GM21390 (cell line): Measurements from ENCODE around the gene ATP5MC2.
"Not testable (repeated sequence)": the region's sequence is repeated elsewhere in the genome, so short reads cannot be mapped to it uniquely, and the experiment has no call there.

Source experiments
- ATAC-seq: cut with Tn5 transposase; IDR thresholded peaks from one replicate; pipeline ENCODE4 v1.9.1; 2021; ENCODE audit not compliant: unreplicated experiment

The ATP5MC2 gene

GRCh38 chr12:53653595-53653994 is 22.3 kb downstream of the ATP5MC2 start:
- no peak for ATAC-seq

DNA sequence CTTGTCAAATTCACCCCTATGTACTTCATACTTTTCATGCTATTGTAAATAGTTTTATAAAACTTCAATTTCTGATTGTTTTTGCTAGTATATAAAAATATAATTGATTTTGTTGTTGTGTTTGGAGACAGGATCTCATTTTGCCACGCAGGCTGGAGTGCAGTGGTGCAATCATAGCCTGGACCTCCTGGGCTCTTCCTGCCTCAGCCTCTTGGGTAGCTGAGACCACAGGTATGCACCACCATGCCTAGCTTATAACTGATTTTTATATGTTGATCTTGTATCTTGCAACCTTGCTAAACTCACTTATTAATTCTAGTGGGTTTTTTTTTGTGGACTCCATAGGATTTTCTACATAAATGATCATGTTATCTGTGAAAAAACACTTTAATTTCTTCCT is 23.5 kb downstream of the ATP5MC2 start:
- ATAC-seq, result no peak

- ATAC-seq, result no peak
These were observed 24.1 kb downstream of the ATP5MC2 start for GRCh38 chr12:53651737-53652136.

- not testable (repeated sequence) for ATAC-seq
These were observed 29.6 kb downstream of the ATP5MC2 start for GRCh38 chr12:53646300-53646699.

GRCh38 chr12:53645165-53645564 is 30.7 kb downstream of the ATP5MC2 start:
- ATAC-seq, result no peak

DNA sequence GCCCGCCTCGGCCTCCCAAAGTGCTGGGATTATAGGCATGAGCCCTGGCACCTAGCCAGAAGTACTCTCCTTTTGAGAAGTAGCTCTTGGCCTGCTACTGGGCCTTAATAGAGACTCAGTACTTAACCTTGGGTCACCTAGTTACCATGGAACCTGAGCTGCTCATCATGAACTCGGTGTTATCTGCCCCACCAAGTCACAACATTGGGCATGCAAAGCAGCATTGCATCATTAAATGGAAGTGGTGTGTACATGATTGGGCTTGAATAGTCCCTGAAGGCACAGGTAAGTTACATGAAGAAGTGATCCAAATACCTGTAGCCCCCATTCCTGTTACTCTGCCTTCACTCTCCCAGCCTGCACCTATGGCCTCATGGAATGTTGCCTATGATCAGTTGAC is 31.8 kb downstream of the ATP5MC2 start:
- no peak for ATAC-seq

DNA sequence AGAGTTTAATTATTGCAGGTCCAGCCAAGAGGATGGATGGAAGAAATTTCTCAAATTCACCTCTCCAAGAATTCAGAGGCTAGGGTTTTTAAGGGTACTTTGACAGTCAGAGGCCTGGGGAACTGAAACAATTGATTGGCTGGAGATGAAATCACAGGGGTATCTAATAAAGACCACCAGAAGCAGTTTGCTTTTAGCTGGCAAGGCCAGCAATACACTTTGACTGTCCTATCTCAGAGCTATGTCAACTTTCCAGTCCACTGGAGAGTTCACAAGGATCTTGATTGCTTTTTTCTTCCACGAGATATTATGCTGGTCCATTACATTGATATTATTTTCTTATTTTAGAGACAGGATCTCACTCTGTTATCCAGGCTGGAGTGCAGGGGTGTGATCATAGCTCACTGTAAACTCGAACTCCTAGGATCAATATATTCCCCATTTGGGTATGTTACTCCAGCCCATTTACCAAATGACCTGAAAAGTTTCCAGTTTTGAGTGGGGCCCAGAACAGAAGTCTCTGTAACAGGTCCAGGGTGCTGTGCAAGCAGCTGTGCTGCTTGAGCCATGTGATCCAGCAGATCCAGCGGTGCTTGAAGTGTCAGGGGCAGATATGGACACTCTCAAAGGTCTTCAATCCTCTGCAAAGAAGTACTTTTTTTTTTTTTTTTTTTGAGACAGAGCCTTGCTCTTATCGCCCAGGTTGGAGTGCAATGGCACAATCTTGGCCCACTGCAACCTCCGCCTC is 32.5 kb downstream of the ATP5MC2 start:
- no peak for ATAC-seq

DNA sequence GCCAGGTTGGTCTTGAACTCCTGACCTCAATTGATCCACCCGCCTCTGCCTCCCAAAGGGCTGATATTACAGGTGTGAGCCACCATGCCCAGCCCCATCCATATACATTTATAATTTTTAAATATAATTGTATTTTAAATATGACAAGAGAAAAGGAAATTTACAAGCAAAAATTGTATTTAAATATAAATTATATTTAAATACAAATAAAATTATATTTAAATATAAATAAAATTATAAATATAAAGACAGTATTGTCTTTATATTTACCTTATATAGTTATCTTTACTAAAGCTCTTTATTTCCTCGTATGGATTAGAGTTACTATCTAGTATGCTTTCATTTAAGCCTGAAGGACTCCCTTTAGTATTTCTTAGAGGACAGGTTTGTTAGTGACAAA is 37.8 kb downstream of the ATP5MC2 start:
- ATAC-seq, result no peak

GRCh38 chr12:53636641-53637040 is 39.2 kb downstream of the ATP5MC2 start:
- no peak for ATAC-seq

DNA sequence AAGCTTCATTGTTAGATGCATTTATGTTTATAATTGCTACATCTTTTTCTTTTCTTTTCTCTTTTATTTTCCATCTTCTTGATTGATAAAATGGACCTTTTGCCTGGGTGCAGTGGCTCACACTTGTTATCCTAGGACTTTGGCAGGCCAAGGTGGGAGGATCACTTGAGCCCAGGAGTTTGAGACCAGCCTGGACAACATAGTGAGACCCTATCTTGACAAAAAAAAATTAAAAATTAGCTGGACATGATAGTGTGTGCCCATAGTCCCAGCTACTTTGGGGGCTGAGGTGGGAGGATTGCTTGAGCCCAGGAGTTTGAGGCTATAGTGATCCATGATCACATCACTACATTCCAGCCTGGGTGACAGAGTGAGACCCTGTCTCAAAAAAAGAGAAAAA is 40.2 kb downstream of the ATP5MC2 start:
- ATAC-seq, result not testable (repeated sequence)

- no peak for ATAC-seq
These were observed 44.2 kb downstream of the ATP5MC2 start for GRCh38 chr12:53631721-53632120.

DNA sequence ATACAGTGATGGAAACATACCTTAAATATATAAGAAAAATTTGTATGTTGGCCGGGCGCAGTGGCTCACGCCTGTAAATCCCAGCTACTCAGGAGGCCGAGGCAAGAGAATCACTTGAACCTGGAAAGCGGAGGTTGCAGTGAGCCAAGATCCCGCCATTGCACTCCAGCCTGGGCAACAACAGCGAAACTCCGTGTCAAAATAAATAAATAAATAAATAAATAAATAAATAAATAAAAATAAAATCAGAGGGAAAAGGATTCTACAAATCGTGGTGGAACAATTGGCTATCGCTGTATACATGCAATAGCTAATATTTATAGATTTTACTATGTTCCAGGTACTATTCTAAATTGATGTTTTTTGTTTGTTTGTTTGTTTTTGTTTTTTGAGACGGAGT is 48.0 kb downstream of the ATP5MC2 start:
- ATAC-seq, result no peak

DNA sequence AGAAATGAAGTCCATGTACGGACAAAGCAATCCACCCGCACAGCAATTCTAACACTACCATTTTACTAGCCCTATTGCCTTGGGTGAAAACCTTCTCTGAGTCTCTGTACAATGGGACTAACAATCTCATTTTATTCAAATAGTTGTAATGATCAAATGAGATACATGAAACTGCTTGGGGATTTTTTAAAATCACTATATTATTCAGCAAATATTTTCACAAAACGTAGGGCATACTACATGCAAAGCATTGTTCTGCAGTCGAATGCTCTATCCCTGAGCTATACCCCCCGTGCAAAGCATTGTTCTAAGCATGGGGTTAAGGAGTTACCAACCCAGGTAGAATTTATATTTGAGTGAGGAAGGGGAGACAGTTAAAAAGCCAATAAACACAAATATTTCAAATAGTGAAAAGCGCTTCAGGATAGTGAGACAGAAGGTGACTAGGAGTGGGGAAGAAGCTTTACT is 49.1 kb downstream of the ATP5MC2 start:
- ATAC-seq, result peak; percentile 6

GRCh38 chr12:53625946-53626701 is 49.8 kb downstream of the ATP5MC2 start, which contains the start of gene ATF7:
Gene ATF7 (minus strand): TSS chr12:53626382. CDS start chr12:53601000, 25,382 bp downstream.
- peak; percentile 95 for ATAC-seq

GRCh38 chr12:53625373-53625945 is 50.4 kb downstream of the ATP5MC2 start:
- no peak for ATAC-seq

GRCh38 chr12:53624956-53625355 is 50.9 kb downstream of the ATP5MC2 start:
- no peak for ATAC-seq

- no peak for ATAC-seq
These were observed 51.4 kb downstream of the ATP5MC2 start for GRCh38 chr12:53624458-53624857.

- no peak for ATAC-seq
These were observed 52.1 kb downstream of the ATP5MC2 start for GRCh38 chr12:53623548-53624385.

DNA sequence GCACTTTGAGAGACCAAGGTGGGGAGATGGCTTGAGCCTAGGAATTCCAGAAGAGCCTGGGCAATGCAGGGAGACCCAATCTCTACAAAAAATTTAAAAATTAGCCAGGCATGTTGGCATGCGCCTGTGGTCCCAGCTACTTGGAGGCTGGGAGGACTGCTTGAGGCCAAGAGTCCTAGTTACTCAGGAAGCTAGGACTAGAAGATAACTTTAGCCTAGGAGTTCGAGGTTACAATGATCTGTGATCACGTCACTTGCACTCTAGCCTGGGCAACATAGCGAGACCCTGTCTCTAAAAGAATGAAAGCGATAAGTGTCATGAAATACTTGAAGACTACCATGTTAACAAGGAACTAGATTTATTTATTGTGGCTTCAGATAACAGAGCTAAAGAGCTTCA is 53.2 kb downstream of the ATP5MC2 start:
- no peak for ATAC-seq

- no peak for ATAC-seq
These were observed 57.6 kb downstream of the ATP5MC2 start for GRCh38 chr12:53618275-53618674.

- ATAC-seq, result no peak
These were observed 58.2 kb downstream of the ATP5MC2 start for GRCh38 chr12:53617700-53618099.
